AG04450 (cell line): ENCODE data around the gene TRPM3. TPM values are rescaled to one million over a fixed set of nuclear protein-coding genes. Genes with fewer than 3 reads are reported as not detected.

Experiments used
- CTCF ChIA-PET: fragments of 300-600, 350-600 bp; formaldehyde crosslinking; extraction: SDS; loops from one replicate; lab custom pipeline; 2022; ENCODE audit warnings: antibody characterized with exemption, inconsistent platforms; lab: Charles Lee
- POLR2A ChIA-PET: fragments of 350-600 bp; formaldehyde crosslinking; extraction: SDS; loops from one replicate; lab custom pipeline; 2021; ENCODE audit warnings: antibody characterized with exemption, inconsistent platforms; lab: Yijun Ruan, JAX
- DNase-seq: peaks from one replicate; pipeline ENCODE4 v3.0.0-alpha.2; 2011; ENCODE audit warnings: low read depth, low spot score
- H3K27ac ChIP-seq: one replicate; pipeline ENCODE4 v1.5.1; 2012; ENCODE audit warnings: low read depth, low read length, control low read depth
- H3K27me3 ChIP-seq: one replicate; pipeline ENCODE4 v1.6.0; 2012; ENCODE audit warnings: low read length; ENCODE audit not compliant: control insufficient read depth, insufficient read depth
- H3K4me3 ChIP-seq: 2 replicates; pipeline ENCODE4 v1.5.1; 2011; ENCODE audit warnings: mild to moderate bottlenecking, low read depth, low read length, control low read depth
- H3K9me3 ChIP-seq: 2 replicates; pipeline ENCODE4 v1.5.1; 2012; ENCODE audit warnings: low read length; ENCODE audit not compliant: control insufficient read depth, insufficient read depth
- polyA plus RNA-seq: library from polyadenylated mRNA; depleted of rRNA; stranded (reverse); fragments of >200 nt; gene quantifications from 2 replicates; pipeline ENCODE4 v1.2.3, GENCODE V29; 2011
- TF ChIP-seq, protein P1 (sequence below): IDR thresholded peaks from 2 replicates; pipeline ENCODE4 v1.5.1; 2011; ENCODE audit warnings: low read depth, low read length, control low read depth, inconsistent platforms

The TRPM3 gene
- polyA plus RNA-seq, 1 experiment = 0.01 TPM

DNA sequence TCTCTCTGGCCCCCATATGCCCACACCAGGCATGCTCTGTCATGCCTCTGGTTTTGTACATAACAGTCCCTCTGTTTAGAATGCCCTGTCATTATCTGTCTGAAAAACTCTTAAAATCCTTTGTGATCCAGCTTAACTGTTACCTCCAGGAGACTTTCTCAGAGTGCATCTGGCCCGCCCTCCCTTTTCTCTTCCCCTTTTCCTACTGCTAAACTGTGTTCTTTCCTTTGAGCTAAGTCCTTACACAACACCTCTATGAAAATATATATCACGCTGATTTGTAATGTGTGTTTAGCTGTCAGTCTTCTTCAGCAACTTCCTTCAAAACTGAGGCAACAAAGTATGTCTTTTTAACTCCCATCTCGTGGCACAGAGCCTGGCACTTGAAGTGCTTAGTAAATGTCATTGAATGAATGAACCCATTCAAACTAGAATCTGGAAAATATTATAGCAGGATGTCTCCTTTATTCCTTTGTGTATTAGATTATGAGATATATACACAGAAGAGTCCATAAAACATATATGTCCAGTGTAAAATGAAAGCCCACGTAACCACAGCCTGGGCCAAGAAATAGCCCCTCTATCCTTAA, 540.7 kb downstream of the TRPM3 start:
- Histone ChIP-seq H3K4me3 (no peak overlapping the region), H3K9me3 (no peaks in the 10 kb centered on the region), H3K27me3 (no peaks in the 10 kb centered on the region), H3K27ac (no peak overlapping the region)
- TF ChIP-seq, protein P1, sequence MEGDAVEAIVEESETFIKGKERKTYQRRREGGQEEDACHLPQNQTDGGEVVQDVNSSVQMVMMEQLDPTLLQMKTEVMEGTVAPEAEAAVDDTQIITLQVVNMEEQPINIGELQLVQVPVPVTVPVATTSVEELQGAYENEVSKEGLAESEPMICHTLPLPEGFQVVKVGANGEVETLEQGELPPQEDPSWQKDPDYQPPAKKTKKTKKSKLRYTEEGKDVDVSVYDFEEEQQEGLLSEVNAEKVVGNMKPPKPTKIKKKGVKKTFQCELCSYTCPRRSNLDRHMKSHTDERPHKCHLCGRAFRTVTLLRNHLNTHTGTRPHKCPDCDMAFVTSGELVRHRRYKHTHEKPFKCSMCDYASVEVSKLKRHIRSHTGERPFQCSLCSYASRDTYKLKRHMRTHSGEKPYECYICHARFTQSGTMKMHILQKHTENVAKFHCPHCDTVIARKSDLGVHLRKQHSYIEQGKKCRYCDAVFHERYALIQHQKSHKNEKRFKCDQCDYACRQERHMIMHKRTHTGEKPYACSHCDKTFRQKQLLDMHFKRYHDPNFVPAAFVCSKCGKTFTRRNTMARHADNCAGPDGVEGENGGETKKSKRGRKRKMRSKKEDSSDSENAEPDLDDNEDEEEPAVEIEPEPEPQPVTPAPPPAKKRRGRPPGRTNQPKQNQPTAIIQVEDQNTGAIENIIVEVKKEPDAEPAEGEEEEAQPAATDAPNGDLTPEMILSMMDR = no peak
- ChIA-PET POLR2A (no interaction called here), CTCF (no interaction called here)
- no peak for DNase-seq

DNA sequence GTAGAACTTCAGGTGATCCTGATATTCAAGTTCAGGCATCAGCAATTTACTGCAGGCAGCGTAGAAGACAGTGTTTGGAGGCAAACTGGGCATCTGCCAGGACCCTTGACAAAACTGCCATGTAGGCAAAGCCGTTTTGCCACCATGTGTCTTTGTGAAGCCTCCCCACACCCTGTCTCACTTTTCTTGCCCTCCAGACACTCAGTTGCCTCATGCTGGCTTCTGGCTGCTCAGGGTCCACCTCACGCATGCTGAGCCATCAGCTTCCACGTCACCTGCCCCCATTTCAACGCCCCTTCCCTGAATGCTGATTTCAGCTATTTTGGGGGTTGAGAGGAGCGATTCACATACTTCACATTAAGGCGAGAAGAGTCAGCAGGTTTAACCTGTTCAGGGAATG, 541.7 kb downstream of the TRPM3 start:
- CTCF ChIA-PET = interaction anchor here (0.5 kb wide), 1 partner anchor 57 kb away, joined by 4 read pairs; no protein-coding TSS in a partner anchor
- no peak overlapping the region for H3K27ac ChIP-seq
- POLR2A ChIA-PET = no interaction called here
- TF ChIP-seq, protein P1 = no peak
- H3K27me3 ChIP-seq = no peaks in the 10 kb centered on the region
- no peak overlapping the region for H3K4me3 ChIP-seq
- DNase-seq = no peak
- H3K9me3 ChIP-seq = no peaks in the 10 kb centered on the region

DNA sequence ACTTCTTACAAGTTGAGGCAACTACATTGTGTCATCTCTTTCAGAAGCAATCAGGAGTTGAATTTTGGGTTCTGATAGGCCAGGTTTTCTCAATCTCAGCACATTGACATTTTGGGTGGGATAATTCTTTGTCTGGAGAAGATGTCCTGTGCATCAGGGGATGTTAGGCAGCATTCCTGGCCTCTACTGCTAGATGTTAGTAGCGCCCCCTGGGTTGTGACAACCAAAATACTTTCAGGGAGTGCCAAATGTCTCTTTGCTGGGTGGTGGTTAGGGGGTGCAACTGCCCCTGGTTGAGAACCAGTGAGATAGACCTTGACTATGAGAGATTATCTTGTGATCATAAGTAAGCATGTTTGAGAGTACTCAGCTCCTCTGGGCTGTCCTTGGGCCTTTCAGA, 542.7 kb downstream of the TRPM3 start:
- H3K9me3 ChIP-seq = no peaks in the 10 kb centered on the region
- TF ChIP-seq, protein P1 = no peak
- H3K27ac ChIP-seq = no peak overlapping the region
- ChIA-PET POLR2A (no interaction called here), CTCF (no interaction called here)
- H3K4me3 ChIP-seq = no peak overlapping the region
- DNase-seq = no peak
- H3K27me3 ChIP-seq = no peaks in the 10 kb centered on the region

DNA sequence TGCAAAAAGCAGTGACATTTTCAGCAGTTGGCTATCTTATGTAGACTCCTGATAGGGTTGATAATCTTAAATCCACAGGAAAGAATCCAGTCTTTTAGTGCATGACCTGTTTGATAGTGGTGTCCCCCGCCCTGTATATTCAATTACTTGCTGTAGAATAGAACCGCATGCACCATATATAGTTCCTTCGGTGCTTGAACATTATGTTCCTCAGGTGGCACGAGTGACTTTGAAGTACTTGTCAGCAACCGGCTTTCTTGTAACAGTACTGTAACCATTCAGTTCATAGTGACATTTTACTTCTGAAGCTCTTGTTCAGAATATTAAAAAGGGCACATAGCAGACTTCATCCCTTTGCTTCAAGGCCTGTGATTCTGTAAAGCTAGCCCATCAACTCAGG, 543.8 kb downstream of the TRPM3 start:
- TF ChIP-seq, protein P1 = no peak
- ChIA-PET CTCF (interaction anchor here (0.6 kb wide), 1 partner anchor 712 kb away, joined by 8 read pairs; no protein-coding TSS in a partner anchor), POLR2A (no interaction called here)
- no peaks in the 10 kb centered on the region for H3K27me3 ChIP-seq
- no peak overlapping the region for H3K4me3 ChIP-seq
- H3K27ac ChIP-seq = no peak overlapping the region
- no peak for DNase-seq
- no peaks in the 10 kb centered on the region for H3K9me3 ChIP-seq

DNA sequence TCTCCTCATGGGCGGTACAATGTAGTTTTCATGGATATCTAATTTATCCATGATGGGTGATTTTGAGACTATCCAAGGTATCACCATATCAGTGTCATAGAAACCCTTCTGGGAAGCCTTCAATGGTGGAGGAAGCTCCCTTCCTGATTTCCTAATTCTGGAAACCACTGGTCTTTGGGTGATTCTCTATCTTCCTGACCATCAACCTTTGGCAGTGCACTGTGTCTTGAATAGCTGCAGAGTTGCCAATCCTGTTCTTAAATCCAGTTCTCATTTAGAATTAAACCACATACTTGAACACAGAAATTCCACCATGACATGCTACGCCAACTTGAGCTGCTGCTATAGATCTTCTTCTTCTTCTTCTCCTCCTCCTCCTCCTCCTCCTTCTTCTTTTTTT, 545.3 kb downstream of the TRPM3 start:
- no peak for DNase-seq
- Histone ChIP-seq H3K4me3 (no peak overlapping the region), H3K9me3 (no peaks in the 10 kb centered on the region), H3K27ac (no peak overlapping the region), H3K27me3 (no peaks in the 10 kb centered on the region)
- TF ChIP-seq, protein P1 = no peak
- CTCF ChIA-PET = interaction anchor here (1.3 kb wide), 1 partner anchor 26 kb away, joined by 4 read pairs; no protein-coding TSS in a partner anchor
- POLR2A ChIA-PET = interaction anchor here (0.7 kb wide), 2 partner anchors 11 to 22 kb away, joined by 6 to 7 read pairs; no protein-coding TSS in a partner anchor
